GM19351 (cell line): ENCODE measurements around the gene ZNF674.

Experiments
- ATAC-seq: cut with Tn5 transposase; IDR thresholded peaks from one replicate; pipeline ENCODE4 v1.9.1; 2021; ENCODE audit warnings: mild to moderate bottlenecking, moderate library complexity; ENCODE audit not compliant: unreplicated experiment

Gene ZNF674

DNA sequence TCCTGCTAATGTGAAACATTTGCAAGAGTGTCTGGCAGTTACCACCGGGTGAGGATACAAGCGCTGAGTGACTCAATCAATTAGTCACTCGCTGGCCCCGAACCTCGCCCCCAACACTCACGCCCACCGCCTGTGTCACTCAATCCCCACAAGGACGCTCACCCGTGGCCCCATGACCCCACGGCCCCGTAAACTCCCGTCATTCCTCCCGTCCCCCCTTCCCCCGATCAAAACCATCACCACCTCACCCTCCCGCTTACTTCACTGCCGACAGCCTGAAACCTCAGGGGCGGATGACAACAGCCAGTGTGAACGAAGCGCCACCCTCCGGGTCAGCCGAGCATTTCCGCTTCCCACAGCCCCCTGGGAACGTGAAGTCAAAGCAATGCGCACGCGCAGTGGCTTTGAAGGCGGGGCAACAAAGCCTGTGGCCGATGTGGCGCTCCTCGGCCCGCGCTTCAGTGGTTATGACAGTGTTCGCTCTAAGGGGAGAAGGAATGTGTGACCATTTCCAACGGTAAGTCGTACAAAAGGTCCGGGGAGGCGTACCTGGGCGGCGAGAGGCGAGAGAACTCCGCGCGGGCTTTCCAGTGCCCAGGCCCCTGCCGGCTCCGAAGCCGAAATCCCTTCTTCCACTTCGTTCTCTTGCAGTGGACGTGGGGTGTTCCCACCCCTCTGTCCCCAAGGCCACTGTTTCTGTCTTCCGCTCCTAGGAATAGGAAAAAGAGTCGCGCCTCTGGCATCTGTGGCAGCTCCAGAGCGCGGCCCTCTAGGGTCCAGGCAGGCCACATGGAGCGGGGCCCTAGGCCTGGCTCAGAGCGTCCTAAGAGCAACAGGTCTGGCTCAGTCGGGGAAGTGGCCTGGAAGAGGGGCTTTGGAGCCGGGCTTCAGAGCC, at the start of gene ZNF674:
Gene ZNF674, minus strand, starts transcription at position 311 of the 895 bp plus-strand sequence. CDS start 3,334 bp downstream, outside the sequence.
- ATAC-seq: peak; percentile 89

DNA sequence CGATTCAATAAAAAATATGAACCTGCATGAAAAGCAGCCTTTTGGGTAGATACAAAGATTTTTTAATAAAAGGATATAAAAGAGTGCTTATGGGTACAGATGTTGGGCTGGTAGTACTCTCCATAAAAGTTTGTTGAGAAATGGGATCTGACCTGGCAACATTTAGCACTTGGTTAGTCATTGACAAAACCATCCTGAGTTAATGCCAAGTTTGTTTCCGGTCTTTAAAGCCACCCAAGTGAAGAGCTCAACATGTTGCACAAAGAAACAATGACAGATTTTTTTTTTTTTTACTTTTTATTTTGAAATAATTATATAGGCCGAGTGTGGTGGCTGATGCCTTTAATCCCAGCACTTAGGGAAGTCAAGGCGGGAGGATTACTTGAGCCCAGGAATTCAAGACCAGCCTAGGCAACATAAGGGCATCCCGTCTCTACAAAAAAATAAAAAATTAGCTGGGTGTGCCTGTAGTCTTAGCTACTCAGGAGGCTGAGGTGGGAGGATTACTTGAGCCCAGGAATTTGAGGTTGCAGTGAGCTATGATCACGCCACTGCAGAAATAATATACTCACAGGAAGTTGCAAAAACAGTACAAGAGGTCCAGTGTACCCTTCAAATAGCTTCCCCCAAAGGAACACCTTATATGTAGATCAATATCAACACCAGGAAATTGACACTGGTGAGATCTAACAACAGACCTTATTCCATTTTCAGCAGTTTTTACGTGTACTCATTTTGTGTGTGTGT, 44.9 kb upstream of the ZNF674 start:
- ATAC-seq: no peak

DNA sequence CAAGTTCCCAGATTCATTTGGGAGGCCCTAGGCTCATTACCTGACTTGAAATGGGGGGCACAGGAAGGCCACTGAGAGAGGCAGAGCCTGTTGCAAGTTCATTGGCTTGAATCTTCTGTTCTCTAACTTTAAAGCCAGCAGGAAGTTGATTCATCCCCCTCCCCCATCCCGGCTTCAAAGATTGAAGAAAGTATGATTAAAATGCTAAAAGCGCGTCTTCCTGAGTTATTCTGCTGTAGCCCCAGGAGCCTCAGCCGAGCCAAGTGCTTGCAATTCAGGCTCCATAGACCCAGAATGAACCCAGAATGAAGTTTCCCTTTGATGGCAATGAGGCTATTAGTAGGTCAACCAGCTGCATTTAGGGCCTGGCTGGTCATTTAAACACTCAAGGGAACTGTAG, 43.0 kb upstream of the ZNF674 start:
- no peak for ATAC-seq

GRCh38 chrX:46587753-46588171, 42.5 kb upstream of the ZNF674 start:
- ATAC-seq: no peak

DNA sequence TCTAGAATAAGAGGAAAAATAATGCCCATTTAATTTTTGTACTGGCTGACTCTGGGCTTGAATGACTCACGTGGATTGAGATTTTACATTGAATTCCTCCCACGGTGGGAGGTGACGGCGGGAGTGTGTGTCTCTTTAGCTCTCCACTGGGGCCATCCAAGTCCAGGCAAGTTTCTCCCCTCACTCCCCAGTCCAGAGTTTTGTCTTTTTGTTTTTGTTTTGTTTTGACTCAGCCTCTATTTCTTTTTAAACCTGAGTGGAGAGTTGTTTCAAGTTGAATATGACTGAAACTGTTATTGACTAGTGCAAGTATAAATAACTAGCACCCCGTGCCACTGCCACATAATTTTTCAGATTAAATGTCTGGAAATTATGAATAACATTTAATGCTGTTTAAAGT, 41.9 kb upstream of the ZNF674 start:
- peak; percentile 87 for ATAC-seq

DNA sequence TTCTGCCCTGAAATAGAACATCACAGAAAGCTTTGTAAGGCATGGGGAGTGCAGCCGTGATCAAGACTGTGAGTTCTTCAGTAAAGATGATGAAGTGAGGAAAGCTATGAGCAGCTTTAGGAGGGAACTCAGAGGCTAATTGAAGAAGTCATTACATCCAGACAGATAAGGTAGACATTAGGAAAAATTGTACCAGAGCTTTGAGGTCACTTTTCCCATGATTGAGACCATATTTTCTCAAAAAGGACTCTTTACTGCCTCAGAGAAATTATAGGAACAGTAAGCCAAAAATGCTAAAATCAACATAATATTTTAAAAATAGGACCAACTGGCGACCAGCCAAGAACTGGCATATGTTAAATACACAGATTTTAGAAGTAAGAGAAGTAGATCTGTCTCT, 39.5 kb upstream of the ZNF674 start:
- no peak for ATAC-seq

DNA sequence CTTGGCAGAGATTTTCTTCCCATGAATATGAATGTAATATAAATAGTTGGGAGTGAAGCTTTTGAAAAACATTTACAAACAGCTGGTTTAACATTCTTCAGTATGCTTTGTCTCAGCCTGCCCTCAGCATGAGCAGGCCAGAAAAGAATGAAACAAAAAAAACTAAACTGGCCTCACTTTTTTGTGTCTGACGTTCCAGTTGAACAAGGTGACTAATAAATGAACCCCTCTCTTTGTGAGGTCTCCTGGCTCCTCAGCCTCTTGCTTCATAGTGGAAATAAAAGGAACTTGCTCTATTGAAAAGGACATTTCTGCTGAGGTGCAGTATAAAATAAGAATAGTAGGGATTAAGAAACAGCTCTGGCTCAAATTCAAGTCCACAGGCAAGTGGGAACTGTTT, 37.7 kb upstream of the ZNF674 start:
- ATAC-seq: no peak

GRCh38 chrX:46582325-46582724, 37.1 kb upstream of the ZNF674 start:
- ATAC-seq: no peak

- no peak for ATAC-seq
Observed at GRCh38 chrX:46580613-46581012, 35.4 kb upstream of the ZNF674 start.

DNA sequence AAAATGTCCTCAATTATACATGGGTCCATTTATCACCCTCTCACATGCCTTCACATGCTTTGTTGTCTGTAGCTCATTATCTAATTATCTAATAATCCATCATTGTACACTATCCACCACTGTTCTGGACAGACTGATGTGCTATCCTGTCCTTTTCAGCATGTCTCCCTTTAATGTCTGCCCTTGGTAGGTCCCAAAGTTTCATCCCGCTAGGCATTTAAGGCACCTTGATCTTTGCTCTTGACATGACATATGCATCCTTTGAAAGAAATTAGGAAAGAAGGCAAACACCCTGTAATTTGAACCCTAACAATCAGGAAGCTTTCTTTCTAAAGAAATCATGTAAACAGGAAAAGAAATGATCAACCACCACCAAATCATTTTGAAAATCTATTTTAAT, 34.0 kb upstream of the ZNF674 start:
- no peak for ATAC-seq

GRCh38 chrX:46577221-46578005, 32.2 kb upstream of the ZNF674 start:
- no peak for ATAC-seq

- no peak for ATAC-seq
Observed at GRCh38 chrX:46576458-46576857, 31.2 kb upstream of the ZNF674 start.

DNA sequence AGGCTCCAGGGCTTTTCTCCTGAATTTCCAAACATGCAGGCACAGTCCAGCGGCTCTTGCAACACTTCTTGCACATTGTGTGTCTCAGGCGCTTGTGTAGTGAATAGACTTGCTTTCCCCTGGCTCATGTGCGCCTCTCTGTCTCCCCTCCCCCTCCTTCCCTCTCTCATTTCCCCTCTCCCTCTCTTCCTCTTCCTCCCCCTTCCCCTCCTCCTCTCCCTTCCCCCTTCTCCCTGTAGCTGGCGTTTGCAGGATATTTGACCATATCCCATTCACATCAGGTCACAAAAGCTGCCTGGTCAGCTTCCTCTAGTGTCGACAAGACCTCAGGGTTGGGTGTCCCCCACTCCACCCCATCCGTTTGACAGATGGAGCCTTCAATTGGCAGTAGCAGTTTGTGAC, 30.8 kb upstream of the ZNF674 start:
- ATAC-seq: no peak

- no peak for ATAC-seq
Observed at GRCh38 chrX:46575586-46575985, 30.4 kb upstream of the ZNF674 start.

DNA sequence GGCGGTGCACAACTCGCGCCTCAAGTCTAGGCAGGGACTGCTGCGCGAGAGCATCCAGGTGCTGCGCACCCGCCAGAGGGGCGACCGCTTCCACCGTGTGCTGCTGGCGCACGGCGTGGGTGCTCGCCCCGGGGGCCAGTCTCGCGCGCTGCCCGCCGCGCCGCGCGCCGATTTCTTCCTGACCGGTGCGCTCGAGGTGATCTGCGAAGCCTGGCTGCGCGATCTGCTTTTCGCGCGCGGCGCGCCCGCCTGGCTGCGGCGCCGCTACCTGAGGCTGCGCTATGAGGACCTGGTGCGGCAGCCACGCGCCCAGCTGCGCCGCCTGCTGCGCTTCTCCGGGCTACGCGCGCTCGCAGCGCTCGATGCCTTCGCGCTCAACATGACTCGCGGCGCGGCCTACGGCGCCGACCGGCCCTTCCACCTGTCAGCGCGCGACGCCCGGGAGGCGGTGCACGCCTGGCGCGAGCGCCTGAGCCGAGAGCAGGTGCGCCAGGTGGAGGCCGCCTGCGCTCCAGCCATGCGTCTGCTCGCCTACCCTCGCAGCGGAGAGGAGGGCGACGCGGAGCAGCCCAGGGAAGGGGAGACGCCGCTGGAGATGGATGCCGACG, 29.7 kb upstream of the ZNF674 start:
- peak; percentile 23 for ATAC-seq

DNA sequence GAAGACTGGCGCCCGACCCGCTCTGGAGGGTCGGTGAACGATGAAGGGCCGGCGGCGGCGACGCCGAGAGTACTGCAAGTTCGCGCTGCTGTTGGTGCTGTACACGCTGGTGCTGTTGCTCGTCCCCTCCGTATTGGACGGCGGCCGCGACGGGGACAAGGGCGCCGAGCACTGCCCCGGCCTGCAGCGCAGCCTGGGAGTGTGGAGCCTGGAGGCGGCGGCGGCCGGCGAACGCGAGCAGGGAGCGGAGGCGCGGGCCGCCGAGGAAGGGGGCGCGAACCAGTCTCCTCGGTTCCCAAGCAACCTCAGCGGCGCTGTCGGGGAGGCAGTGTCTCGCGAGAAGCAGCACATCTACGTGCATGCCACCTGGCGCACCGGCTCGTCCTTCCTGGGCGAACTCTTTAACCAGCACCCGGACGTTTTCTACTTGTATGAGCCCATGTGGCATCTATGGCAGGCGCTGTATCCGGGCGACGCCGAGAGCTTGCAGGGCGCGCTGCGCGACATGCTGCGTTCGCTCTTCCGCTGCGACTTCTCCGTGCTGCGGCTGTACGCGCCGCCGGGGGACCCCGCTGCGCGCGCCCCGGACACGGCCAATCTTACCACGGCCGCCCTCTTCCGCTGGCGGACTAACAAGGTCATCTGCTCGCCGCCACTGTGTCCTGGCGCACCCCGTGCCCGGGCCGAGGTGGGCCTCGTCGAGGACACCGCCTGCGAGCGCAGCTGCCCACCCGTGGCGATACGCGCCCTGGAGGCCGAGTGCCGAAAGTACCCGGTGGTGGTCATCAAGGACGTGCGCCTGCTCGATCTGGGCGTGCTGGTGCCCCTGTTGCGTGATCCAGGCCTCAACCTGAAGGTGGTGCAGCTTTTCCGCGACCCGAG, 28.9 kb upstream of the ZNF674 start:
- ATAC-seq: no peak

GRCh38 chrX:46573331-46573891, 28.2 kb upstream of the ZNF674 start, which contains the start of gene CHST7:
TSS of gene CHST7 (plus strand) at chrX:46573765. CDS start at chrX:46573932, 167 bp downstream.
- peak; percentile 25 for ATAC-seq

DNA sequence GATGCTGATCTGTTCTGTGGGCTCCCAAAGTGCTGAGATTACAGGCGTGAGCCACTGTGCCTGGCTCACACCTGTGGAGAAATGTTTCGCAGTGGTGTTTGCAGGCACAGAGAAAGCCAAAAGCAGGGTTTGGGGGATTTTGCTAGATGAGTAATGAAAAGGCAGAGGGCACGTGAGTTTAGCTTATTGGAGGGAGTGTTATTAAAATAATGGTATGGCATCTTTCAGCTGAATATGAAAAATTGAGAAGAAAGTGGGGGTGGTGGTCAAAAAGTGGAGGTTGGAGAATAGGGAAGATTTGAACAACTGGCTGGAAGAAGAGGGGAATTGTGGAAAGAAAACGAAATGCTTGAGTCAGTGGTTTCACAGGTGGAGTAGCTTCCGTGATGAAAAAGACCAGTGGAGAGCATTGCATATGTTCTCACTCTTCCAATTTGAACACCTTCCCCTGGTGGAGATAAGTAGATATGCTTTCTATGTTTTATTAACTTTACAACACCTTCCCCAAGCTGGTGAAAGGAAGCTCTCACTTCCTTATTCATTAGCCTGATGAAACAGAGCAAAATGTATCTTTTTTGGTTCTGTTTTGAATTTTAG, 27.2 kb upstream of the ZNF674 start:
- peak; percentile 49 for ATAC-seq
